Fibroblast of the aortic adventitia (primary cell): Measurements from ENCODE around the gene SLC22A12. TPM values are rescaled to one million over a fixed set of nuclear protein-coding genes. Genes with fewer than 3 reads are reported as not detected.

Experiments
- DNase-seq: peaks from one replicate; pipeline ENCODE4 v3.0.0-alpha.2; 2010; ENCODE audit warnings: low read depth
- H3K4me3 ChIP-seq: 2 replicates; pipeline ENCODE4 v1.5.1; 2011; ENCODE audit warnings: low read depth, mild to moderate bottlenecking, control low read depth, low read length, moderate library complexity
- CTCF ChIP-seq: IDR thresholded peaks from 2 replicates; pipeline ENCODE4 v1.5.1; 2011; ENCODE audit warnings: mild to moderate bottlenecking, low read length, control low read depth, inconsistent platforms; ENCODE audit not compliant: insufficient read depth
- total RNA-seq: library from RNA; depleted of rRNA; stranded (reverse); fragments of >200 nt; gene quantifications from 2 replicates; pipeline ENCODE4 v1.2.3, GENCODE V29; 2012; ENCODE audit warnings: low replicate concordance

The SLC22A12 gene
- total RNA-seq, 1 donor = not detected

DNA sequence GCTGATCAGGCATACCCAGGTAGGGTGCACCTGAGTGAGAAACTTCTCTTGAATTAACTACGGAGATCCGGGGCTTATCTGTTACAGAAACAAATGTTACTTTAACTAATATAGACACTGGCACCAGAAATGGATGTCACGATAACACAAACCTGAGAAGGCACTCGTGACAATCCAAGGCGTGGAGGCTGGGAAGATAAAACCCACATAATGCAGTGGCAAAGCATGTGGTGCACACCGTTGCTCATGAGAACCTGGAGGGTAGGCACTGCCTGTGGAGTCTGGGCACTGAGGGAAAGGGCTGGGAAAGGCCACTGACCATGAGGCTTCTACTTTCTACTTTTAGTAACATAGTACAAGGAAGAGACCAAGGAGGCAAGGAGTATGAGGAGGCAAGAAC, 22.6 kb downstream of the SLC22A12 start:
- no peak for TF ChIP-seq CTCF
- DNase-seq = no peak
- no peak overlapping the region for H3K4me3 ChIP-seq

DNA sequence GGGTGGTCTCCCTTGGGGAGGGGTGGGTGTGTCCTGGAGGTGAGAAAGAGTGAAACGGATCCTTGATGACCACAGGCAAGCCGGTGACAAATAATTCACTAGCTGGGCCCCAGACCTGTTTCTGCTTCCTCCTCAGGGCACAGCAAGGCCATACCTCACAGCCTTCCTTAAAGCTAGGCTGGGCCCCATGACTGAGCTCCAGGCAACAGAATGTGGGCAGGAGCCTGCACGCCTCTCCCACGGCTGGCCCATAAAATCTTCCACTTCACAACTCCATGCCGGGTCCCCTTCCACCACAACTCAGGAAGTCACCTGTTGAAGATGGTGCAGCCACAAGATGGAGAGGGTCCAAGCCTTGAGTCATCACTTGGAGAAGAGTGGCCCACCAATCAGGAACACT, 23.9 kb downstream of the SLC22A12 start:
- no peak for TF ChIP-seq CTCF
- no peak for DNase-seq
- no peak overlapping the region for H3K4me3 ChIP-seq

DNA sequence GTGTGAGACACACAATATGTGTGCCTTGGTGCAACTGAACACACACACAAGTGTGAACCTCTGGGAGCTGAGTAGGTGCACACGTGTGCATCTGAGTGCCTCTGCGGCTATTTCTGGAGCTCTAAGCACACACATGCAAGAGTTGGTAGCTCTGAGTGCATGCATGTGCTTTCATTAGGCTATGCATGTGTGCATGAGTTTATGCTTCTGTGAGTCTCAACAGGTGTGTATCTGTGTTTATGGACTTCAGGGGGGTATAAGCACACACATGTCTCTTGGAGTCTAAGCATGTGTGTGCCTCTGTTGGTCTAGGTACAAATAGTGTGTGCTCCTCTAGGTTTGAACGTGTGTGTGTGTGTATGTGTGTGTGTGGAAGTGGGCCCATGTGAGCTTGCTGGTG, 25.8 kb downstream of the SLC22A12 start:
- H3K4me3 ChIP-seq = no peak overlapping the region
- no peak for DNase-seq
- no peak for TF ChIP-seq CTCF

DNA sequence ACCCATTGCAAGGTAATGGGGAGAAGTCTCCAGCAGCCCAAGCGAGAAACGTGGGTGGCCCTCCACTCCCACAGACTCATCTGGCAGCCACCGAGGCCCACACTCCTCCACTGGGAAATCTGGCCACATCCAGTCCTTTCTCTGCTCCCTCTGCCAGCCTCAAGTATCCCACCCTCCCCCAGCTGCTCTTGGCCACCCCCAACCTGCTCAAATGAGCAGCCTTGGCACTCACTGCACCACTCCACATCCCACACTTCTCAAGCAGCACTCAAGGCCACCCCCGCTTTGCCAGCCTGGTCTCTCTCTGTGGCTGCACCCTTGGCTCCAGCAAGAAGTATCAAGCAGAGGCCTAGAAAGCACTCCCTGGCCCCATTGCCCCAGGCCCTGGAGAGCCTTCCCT, 28.2 kb downstream of the SLC22A12 start:
- DNase-seq = no peak
- no peak overlapping the region for H3K4me3 ChIP-seq
- TF ChIP-seq CTCF = no peak

- DNase-seq = peak; percentile 71
- H3K4me3 ChIP-seq = no peak overlapping the region
- TF ChIP-seq CTCF = no peak
Observed at GRCh38 chr11:64619811-64620380, 28.9 kb downstream of the SLC22A12 start.

DNA sequence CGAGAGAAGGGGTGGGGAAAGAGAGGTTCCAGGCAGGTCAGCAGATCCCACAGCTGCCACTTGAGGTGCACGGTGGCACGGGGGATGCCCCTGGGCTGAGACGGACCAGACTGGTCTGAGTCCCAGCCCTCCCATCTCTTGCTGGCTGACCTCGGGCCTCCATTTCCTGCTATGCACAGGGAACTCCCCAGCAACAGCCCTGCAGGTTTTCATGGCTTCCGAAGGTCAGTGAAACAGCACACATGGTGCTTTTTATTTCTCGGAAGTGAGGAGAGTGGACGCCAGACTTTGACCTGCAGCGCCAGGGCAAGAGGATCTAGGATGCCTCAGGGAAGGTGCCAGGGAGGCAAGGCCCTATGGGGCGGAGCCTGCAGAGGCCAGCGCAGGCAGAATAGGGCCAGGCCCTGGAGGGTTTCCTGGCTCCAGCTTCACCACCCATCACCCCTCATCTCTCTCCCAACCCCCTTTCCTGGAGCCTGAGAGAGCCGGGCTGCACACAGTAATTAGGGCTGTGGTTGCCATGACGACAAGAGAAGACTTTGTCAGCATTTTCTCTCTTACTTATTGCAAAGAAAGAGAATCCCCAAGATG, 29.5 kb downstream of the SLC22A12 start:
- no peak overlapping the region for H3K4me3 ChIP-seq
- peak; percentile 13 for DNase-seq
- TF ChIP-seq CTCF = no peak
